Measurements from ENCODE around the gene KRT15.

KRT15 gene

GRCh38 chr17:41505809-41506767 is 12.6 kb downstream of the KRT15 start:
- no peak for TF ChIP-seq CTCF (IDR thresholded peaks at IDR 0.05)

GRCh38 chr17:41505007-41505808 is 13.5 kb downstream of the KRT15 start, which contains the start of gene KRT13:
Gene KRT13 (minus strand): TSS chr17:41505612. CDS start chr17:41505550, 62 bp downstream.
- no peak for TF ChIP-seq CTCF (IDR thresholded peaks at IDR 0.05)

GRCh38 chr17:41504246-41504977 is 14.3 kb downstream of the KRT15 start:
- no peak for TF ChIP-seq CTCF (IDR thresholded peaks at IDR 0.05)

GRCh38 chr17:41503202-41503601 is 15.5 kb downstream of the KRT15 start:
- no peak for TF ChIP-seq CTCF (IDR thresholded peaks at IDR 0.05)

- no peak for TF ChIP-seq CTCF (IDR thresholded peaks at IDR 0.05)
These were observed 18.4 kb downstream of the KRT15 start for GRCh38 chr17:41500131-41500911.

GRCh38 chr17:41499714-41500113 is 19.0 kb downstream of the KRT15 start:
- no peak for TF ChIP-seq CTCF (IDR thresholded peaks at IDR 0.05)

Measured in LNCAP (cell line).